MM.1S (cell line): ENCODE data around the gene CERT1.

ENCODE experiments used
- DNase-seq: peaks from one replicate; pipeline ENCODE4 v3.0.0-alpha.2; 2015
- H2AFZ ChIP-seq: fragments of 300-600 bp; sonication (generic); 2 replicates; pipeline ENCODE4 v1.6.0; 2016; ENCODE audit warnings: antibody characterized with exemption, low read length
- H3F3A ChIP-seq: fragments of 300-600 bp; sonication (generic); 2 replicates; pipeline ENCODE4 v1.6.1; 2016; ENCODE audit warnings: mild to moderate bottlenecking, antibody characterized with exemption, low read length, moderate library complexity, mixed read lengths; ENCODE audit not compliant: insufficient read depth
- H3K27ac ChIP-seq: fragments of 300-600 bp; sonication (generic); 2 replicates; pipeline ENCODE4 v1.5.1; 2016; ENCODE audit warnings: mild to moderate bottlenecking, low read length
- H3K27me3 ChIP-seq: fragments of 300-600 bp; sonication (generic); replicated peaks from 2 replicates; pipeline ENCODE4 v1.6.0; 2016; ENCODE audit warnings: low read length; ENCODE audit not compliant: insufficient read depth
- H3K36me3 ChIP-seq: fragments of 300-600 bp; sonication (generic); replicated peaks from 2 replicates; pipeline ENCODE4 v1.6.1; 2016; ENCODE audit warnings: mild to moderate bottlenecking, low read length, mixed read lengths; ENCODE audit not compliant: insufficient read depth
- H3K4me1 ChIP-seq: fragments of 300-600 bp; sonication (generic); 2 replicates; pipeline ENCODE4 v1.6.1; 2016; ENCODE audit warnings: low read length, mixed read lengths
- H3K4me2 ChIP-seq: fragments of 300-600 bp; sonication (generic); 2 replicates; pipeline ENCODE4 v1.6.0; 2016; ENCODE audit warnings: low read depth, low read length
- H3K4me3 ChIP-seq: fragments of 300-600 bp; sonication (generic); 2 replicates; pipeline ENCODE4 v1.5.1; 2016; ENCODE audit warnings: low read length, mixed read lengths
- H3K79me2 ChIP-seq: fragments of 300-600 bp; sonication (generic); 2 replicates; pipeline ENCODE4 v1.6.1; 2016; ENCODE audit warnings: mixed run types, low read length, mixed read lengths
- H3K9ac ChIP-seq: fragments of 300-600 bp; sonication (generic); 2 replicates; pipeline ENCODE4 v1.6.1; 2016; ENCODE audit warnings: low read length, mixed read lengths
- H3K9me2 ChIP-seq: fragments of 300-600 bp; sonication (generic); replicated peaks from 2 replicates; pipeline ENCODE4 v1.6.1; 2016; ENCODE audit warnings: mild to moderate bottlenecking, low read length, mixed read lengths; ENCODE audit not compliant: insufficient read depth
- H3K9me3 ChIP-seq: fragments of 300-600 bp; sonication (generic); replicated peaks from 2 replicates; pipeline ENCODE4 v1.6.1; 2016; ENCODE audit warnings: mild to moderate bottlenecking, low read length, mixed read lengths; ENCODE audit not compliant: insufficient read depth
- H4K20me1 ChIP-seq: fragments of 300-600 bp; sonication (generic); 2 replicates; pipeline ENCODE4 v1.6.1; 2016; ENCODE audit warnings: mild to moderate bottlenecking, low read length, moderate library complexity, mixed read lengths; ENCODE audit not compliant: insufficient read depth
- CTCF ChIP-seq: fragments of 300-600 bp; sonication (generic); IDR thresholded peaks from 2 replicates; pipeline ENCODE4 v1.5.1; 2016; ENCODE audit warnings: antibody characterized with exemption, low read length, mixed read lengths
- EZH2 ChIP-seq: fragments of 300-600 bp; sonication (generic); optimal IDR thresholded peaks from 2 replicates; pipeline ENCODE3; 2017; ENCODE audit warnings: low read depth, mild to moderate bottlenecking, antibody characterized with exemption, low read length, mixed read lengths
- EZH2phosphoT487 ChIP-seq: fragments of 300-600 bp; sonication (generic); IDR thresholded peaks from 2 replicates; pipeline ENCODE4 v1.6.1; 2018; ENCODE audit warnings: antibody characterized with exemption, low read length

CERT1 gene

DNA sequence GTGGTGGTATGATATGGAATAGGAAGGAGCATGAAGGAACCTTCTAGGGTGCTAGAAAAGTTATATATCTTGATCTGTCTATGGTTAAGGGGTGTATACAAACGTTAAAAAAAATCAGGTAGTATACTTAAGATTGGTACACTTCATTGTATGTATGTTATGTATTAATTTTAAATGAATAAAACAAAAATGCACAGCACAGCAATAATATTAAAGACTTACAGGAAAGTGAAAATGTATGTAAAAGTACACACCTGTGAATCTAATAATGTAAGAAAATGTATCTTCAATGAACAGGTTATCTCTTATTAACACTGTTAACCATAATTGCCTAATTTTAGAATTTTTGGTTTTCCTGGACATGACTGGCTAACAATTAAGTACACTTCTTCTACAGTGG lies 97.2 kb downstream of the CERT1 start:
- Histone ChIP-seq H3K27ac (no peak overlapping the region), H3K9ac (no peak overlapping the region), H3K4me2 (no peak overlapping the region), H3F3A (no peaks in the 10 kb centered on the region), H3K4me1 (no peaks in the 10 kb centered on the region), H3K36me3 (0 out of 2 replicates have a peak, but pooled peaks cover 2% of the 10 kb centered on the region), H3K79me2 (no peaks in the 10 kb centered on the region), H2AFZ (no peak overlapping the region), H4K20me1 (no peaks in the 10 kb centered on the region), H3K9me3 (no peaks in the 10 kb centered on the region), H3K27me3 (no peaks in the 10 kb centered on the region), H3K9me2 (no peaks in the 10 kb centered on the region), H3K4me3 (no peak overlapping the region)
- no peak for TF ChIP-seq EZH2
- TF ChIP-seq EZH2phosphoT487, result no peak
- TF ChIP-seq CTCF, result no peak
- no peak for DNase-seq

GRCh38 chr5:75412111-75412990 lies 99.1 kb downstream of the CERT1 start:
- no peak; the same call in 1 of the 2 replicates for TF ChIP-seq CTCF
- no peak for TF ChIP-seq EZH2phosphoT487
- no peak for TF ChIP-seq EZH2

DNA sequence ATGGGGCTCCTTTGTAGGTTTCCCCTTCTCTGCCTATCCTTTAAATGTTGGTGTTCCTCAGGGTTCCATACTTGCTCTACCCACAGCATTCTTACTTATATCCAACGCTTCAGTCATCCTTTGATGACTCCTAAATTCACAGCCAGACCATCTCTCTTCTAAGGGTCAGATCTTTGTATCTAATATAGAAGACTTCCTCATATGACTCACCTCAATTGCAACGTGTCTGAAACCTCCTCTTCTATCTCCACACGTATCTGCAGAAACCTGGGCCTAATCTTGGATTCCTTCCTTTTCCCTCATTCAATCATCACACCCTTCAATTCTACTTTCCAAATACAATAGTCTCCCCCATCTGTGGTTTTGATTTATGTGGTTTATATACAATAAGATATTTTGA lies 106.1 kb downstream of the CERT1 start:
- no peak overlapping the region for H3K4me3 ChIP-seq
- no peak overlapping the region for H2AFZ ChIP-seq
- H3K9ac ChIP-seq, result no peak overlapping the region
- no peaks in the 10 kb centered on the region for H3K36me3 ChIP-seq
- H3K9me3 ChIP-seq, result no peaks in the 10 kb centered on the region
- no peak overlapping the region for H3K4me2 ChIP-seq
- H3K4me1 ChIP-seq, result no peaks in the 10 kb centered on the region
- no peaks in the 10 kb centered on the region for H3F3A ChIP-seq
- no peaks in the 10 kb centered on the region for H4K20me1 ChIP-seq
- no peak for TF ChIP-seq CTCF
- no peak for TF ChIP-seq EZH2
- no peak for TF ChIP-seq EZH2phosphoT487
- no peaks in the 10 kb centered on the region for H3K79me2 ChIP-seq
- no peak overlapping the region for H3K27ac ChIP-seq
- no peaks in the 10 kb centered on the region for H3K27me3 ChIP-seq
- no peak for DNase-seq
- no peaks in the 10 kb centered on the region for H3K9me2 ChIP-seq

More at GRCh38 chr5:75412111-75412990, 99.1 kb downstream of the CERT1 start:
- H3K27me3 ChIP-seq, result no peaks in the 10 kb centered on the region
- no peak overlapping the region for H3K4me3 ChIP-seq
- no peaks in the 10 kb centered on the region for H3K4me1 ChIP-seq
- H3K4me2 ChIP-seq, result no peak overlapping the region
- H3F3A ChIP-seq, result no peaks in the 10 kb centered on the region
- H3K27ac ChIP-seq, result no peak overlapping the region
- H3K36me3 ChIP-seq, result 0 out of 2 replicates have a peak, but pooled peaks cover 2% of the 10 kb centered on the region
- no peaks in the 10 kb centered on the region for H4K20me1 ChIP-seq
- DNase-seq, result no peak
- H3K9me3 ChIP-seq, result no peaks in the 10 kb centered on the region
- no peaks in the 10 kb centered on the region for H3K9me2 ChIP-seq
- H3K9ac ChIP-seq, result no peak overlapping the region
- H3K79me2 ChIP-seq, result no peaks in the 10 kb centered on the region
- no peak overlapping the region for H2AFZ ChIP-seq
